Measurements from ENCODE around the gene LBH.

The LBH gene

GRCh38 chr2:30231212-30231995 lies at the start of gene LBH:
LBH (plus strand) TSS chr2:30231534; CDS start chr2:30231739, 205 bp downstream.
- peak; percentile 82 to 90 (median 89) for DNase-seq (ENCODE audit: low read depth in 3 of 3)

DNA sequence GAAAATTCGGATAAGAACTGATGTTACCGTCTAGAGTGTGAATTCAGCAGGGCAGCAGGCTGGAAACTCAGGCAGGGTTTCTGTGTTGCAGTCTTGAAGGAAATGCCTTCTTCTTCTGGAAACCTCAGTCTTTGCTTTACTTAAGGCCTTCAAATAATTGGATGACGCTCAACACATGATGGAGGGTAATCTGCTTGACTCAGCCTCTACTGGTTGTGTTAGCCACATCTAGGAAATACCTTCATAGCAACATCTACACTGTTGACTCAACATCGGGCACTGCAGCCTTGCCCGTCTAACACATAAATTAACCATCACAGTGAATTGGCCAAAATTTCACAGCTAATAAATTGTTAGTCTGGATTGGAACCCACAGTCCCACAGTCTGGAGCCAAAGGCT lies 47.3 kb upstream of the LBH start:
- no peak for DNase-seq (ENCODE audit: low read depth in 3 of 3)

DNA sequence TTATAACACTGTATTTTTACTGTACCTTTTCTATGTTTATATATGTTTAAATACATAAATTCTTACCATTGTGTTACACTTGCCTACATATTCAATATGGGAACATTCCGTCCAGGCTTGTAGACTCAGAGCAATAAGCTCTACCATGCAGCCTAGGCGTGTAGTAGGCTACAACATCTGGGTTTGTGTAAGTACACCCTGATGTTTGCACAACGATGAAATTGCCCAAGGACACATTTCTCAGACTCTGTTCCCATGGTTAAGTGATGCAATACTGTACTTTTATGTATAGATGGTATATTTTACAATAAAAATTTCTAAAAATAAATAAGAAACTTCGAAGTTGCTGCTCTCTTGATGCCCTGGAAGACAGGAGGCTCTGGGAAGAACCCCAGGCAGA lies 46.2 kb upstream of the LBH start:
- no peak for DNase-seq (ENCODE audit: low read depth in 3 of 3)

DNA sequence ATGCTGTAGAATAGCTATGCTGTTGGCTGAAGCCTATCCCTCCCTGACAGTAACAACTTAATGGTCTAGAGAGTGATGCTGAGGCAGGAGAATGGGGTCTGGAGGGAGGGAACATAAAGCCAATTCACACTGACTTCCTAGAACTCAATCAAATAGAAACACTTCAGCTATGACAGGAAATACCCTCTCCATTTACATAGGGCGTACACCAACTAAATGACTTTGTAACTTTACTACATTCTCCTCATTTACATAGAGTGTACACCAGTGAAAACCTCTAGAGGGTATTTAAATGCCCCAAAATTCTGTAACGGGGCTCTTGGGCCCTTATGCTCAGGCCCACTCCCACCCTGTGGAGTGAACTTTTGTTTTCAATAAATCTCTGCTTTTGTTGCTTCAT lies 43.0 kb upstream of the LBH start:
- DNase-seq (ENCODE audit: low read depth in 3 of 3) = no peak

DNA sequence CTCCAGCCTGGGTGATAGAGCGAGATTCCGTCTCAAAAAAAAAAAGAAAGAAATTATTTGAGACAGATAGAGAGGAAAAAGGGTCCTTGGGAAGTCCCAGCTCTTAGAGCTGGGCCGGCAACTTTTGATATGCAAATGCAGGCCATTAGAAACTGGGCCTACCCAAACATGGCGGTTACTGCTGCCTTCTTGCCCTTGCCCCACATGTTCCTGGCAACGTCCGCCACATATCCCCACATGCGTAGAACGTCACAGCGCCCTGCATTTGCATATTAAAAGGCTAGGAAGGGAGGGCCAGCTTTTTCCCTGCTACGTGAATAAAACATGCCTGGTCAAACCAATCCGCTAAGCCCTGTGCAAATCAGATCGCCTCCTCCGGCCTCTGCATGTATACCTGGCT lies 40.7 kb upstream of the LBH start:
- DNase-seq (ENCODE audit: low read depth in 3 of 3) = no peak

GRCh38 chr2:30191107-30191506 lies 40.2 kb upstream of the LBH start:
- DNase-seq (ENCODE audit: low read depth in 3 of 3) = no peak

DNA sequence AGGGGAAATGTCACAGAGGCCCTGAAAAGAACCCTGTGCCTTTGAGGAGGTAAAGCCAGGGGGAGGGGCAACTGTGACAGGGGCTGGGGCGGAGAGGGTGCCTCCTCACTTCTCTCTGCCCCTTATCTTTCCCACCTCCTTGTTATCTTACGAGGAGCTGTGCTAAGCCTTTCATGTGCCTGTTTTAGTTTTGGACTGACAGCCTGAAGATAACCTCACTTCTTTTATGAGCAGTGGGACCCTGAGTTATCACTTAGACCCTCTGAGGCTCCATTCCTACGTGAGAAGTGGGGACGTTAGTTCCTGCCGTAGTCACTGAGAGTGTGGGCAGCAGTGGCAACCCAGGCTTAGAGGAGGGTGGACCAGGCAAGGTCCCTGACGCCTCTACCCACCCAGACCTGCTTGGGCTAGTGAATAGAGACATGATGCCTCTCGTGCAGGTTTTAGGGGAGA lies 39.5 kb upstream of the LBH start:
- DNase-seq (ENCODE audit: low read depth in 3 of 3) = no peak

GRCh38 chr2:30192314-30192713 lies 39.0 kb upstream of the LBH start:
- no peak for DNase-seq (ENCODE audit: low read depth in 3 of 3)

GRCh38 chr2:30193104-30193681 lies 38.1 kb upstream of the LBH start:
- DNase-seq (ENCODE audit: low read depth in 3 of 3) = no peak

DNA sequence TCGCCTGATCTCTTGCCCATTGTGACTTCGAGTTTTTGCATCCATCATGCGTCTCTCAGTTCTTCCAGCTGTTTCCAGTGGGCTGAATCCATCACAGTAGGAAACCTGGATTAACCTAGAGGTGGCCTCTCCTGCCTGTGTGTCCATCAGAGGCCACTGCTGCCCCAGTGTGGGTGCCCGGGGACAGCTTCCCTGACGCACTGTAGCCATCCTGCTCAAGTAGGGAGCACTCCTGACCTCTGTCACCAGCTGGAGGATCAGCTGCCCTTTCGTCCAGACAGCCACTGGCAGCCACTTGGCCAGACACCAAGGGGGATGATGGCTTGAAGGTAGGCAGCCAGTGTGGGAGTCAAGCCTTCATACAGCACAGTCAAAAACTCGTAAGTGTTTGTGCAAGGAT lies 36.9 kb upstream of the LBH start:
- DNase-seq (ENCODE audit: low read depth in 3 of 3) = no peak

GRCh38 chr2:30195016-30195415 lies 36.3 kb upstream of the LBH start:
- DNase-seq (ENCODE audit: low read depth in 3 of 3) = no peak

- DNase-seq (ENCODE audit: low read depth in 3 of 3) = no peak
Measured at GRCh38 chr2:30197570-30198192, 33.7 kb upstream of the LBH start.

DNA sequence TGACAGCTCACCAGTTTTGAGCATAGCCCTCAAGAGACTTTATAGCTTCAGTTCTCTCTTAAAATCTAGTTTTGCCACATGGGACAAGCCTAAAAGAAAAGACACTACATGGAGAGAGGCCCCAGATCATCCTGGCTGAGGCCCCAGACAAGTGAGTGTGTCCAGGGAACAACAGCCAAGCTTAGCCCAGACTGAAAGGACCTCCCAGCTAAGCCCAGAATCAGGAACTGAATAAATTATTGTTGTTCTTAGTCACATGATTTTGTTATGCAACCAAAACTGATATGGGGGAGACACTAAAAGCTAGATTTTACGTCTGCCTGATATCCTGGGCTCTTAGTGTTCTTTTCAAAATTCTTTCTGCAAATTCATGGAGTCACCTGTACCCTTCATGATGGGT lies 29.3 kb upstream of the LBH start:
- no peak for DNase-seq (ENCODE audit: low read depth in 3 of 3)

DNA sequence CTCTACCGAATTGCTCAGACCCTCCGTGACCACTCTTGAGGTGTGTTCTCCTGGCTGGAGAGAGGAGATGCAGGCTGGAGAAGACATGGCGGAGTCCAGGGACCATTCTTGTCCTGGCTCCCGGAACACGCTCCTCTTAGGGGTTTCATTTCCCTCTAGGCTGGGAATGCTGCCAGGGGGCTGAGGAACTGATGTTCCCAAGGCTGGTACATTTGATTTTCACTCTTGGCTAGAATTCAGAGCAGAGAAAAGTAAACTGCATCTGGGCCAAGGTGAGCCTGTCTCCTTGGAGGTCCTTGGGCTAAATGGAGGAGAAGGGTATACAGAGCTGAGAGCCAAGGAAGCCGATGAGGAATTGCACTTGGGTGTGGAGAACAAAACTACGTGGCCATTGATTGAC lies 28.2 kb upstream of the LBH start:
- DNase-seq (ENCODE audit: low read depth in 3 of 3) = no peak

GRCh38 chr2:30204281-30204680 lies 27.1 kb upstream of the LBH start:
- DNase-seq (ENCODE audit: low read depth in 3 of 3) = no peak

DNA sequence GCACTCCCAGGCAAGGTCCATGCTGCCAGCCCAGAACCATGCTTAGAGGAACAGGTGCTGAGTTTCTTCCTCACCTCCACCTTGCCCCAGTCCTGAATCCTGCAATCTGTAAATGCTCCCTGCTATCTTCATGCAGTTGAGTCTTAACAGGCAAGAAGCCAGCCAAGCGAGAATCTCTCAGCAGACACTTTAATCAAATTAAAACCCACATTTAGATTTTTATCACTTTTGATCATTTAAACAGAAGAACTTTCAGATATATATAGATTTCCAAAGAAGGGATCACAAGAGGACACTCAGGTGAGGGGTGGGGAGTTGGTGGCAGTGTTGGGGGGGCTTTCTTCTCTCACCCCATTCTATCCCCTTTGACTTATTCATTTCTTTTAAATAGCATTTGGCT lies 25.9 kb upstream of the LBH start:
- DNase-seq (ENCODE audit: low read depth in 3 of 3) = no peak

- no peak for DNase-seq (ENCODE audit: low read depth in 3 of 3)
Measured at GRCh38 chr2:30206461-30207430, 24.6 kb upstream of the LBH start.

DNA sequence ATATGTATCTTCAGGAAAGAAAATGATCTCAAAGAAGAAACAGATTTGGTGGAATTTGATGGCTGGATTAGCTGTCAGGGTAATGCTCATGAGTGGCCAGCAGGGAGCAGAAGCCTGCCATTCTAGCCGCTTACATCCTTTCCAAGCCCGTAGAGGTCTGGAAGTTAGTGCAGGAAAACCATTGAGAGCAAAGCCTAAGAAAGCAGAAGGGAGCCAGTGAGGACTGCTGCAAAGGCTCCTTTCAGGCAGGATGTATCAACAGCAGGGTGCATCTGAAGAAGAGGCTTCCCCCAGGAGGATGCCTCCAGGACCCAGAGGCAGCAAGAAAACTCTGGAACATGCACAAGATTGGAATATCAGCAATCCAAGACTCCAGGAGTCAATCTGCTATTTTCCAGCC lies 22.9 kb upstream of the LBH start:
- peak in 1 of 3 experiments; percentile 20 for DNase-seq (ENCODE audit: low read depth in 3 of 3)

- DNase-seq (ENCODE audit: low read depth in 3 of 3) = no peak
Measured at GRCh38 chr2:30209227-30209626, 22.1 kb upstream of the LBH start.

GRCh38 chr2:30213326-30213725 lies 18.0 kb upstream of the LBH start:
- no peak for DNase-seq (ENCODE audit: low read depth in 3 of 3)

GRCh38 chr2:30213907-30214463 lies 17.3 kb upstream of the LBH start:
- DNase-seq (ENCODE audit: low read depth in 3 of 3) = no peak

GRCh38 chr2:30216157-30216556 lies 15.2 kb upstream of the LBH start:
- DNase-seq (ENCODE audit: low read depth in 3 of 3) = no peak

Data from stimulated activated CD4-positive, alpha-beta T cell treated with anti-CD3 and anti-CD28 coated beads, TNF-alpha, amount 100 ng/mL, for 4 hours (primary cell).